GM12878 (cell line): ENCODE results near the gene SLC25A26.

Experiments used
- EGR1 ChIP-seq, 2 experiments: IDR thresholded peaks; 1 replicate in 1 of 2; 2 replicates in 1 of 2; pipeline ENCODE4 v1.6.1; 2011 to 2012; ENCODE audit warnings: low read depth in 2 of 2, low read length in 2 of 2, borderline replicate concordance in 1 of 2, mild to moderate bottlenecking in 1 of 2, moderate library complexity in 1 of 2
- ETV6 ChIP-seq, 2 experiments: fragments of 450-650 bp in 1 of 2; IDR thresholded peaks in 1 of 2; conservative IDR thresholded peaks in 1 of 2; 2 replicates each; pipeline ENCODE4 v1.6.1; 2014; ENCODE audit warnings: antibody characterized with exemption in 1 of 2, borderline replicate concordance in 1 of 2, low read depth in 1 of 2, mild to moderate bottlenecking in 1 of 2, moderate library complexity in 1 of 2
- KDM1A ChIP-seq: fragments of 200-600 bp; sonication (generic); IDR thresholded peaks from 2 replicates; pipeline ENCODE4 v1.6.1; 2016; ENCODE audit warnings: borderline replicate concordance
- MEF2B ChIP-seq: fragments of 450-650 bp; IDR thresholded peaks from 2 replicates; pipeline ENCODE4 v1.6.1; 2018; ENCODE audit warnings: mild to moderate bottlenecking, moderate library complexity; ENCODE audit not compliant: partially characterized antibody, poor library complexity, severe bottlenecking
- NFXL1 ChIP-seq: fragments of 450-650 bp; IDR thresholded peaks from 2 replicates; pipeline ENCODE4 v1.6.1; 2017; ENCODE audit warnings: antibody characterized with exemption, mild to moderate bottlenecking, borderline replicate concordance
- POLR2AphosphoS5 ChIP-seq: IDR thresholded peaks from 2 replicates; pipeline ENCODE4 v1.6.1; 2011; ENCODE audit warnings: mild to moderate bottlenecking, low read length, inconsistent platforms
- TCF7 ChIP-seq: IDR thresholded peaks from 2 replicates; pipeline ENCODE4 v1.6.1; 2014; ENCODE audit warnings: antibody characterized with exemption, borderline replicate concordance
- YY1 ChIP-seq: IDR thresholded peaks from 2 replicates; pipeline ENCODE4 v1.6.1; 2011; ENCODE audit warnings: low read depth, mild to moderate bottlenecking, low read length
- ZNF274 ChIP-seq: IDR thresholded peaks from one replicate; pipeline ENCODE4 v1.8.0; 2011; ENCODE audit not compliant: insufficient read length, insufficient read depth
- TF ChIP-seq, protein P1 (sequence below): IDR thresholded peaks from 2 replicates; pipeline ENCODE4 v1.6.1; 2011; ENCODE audit warnings: low read depth, mild to moderate bottlenecking, low read length, moderate library complexity, borderline replicate concordance; ENCODE audit errors: extremely low read depth
- TF ChIP-seq, protein P2 (sequence below), 3 experiments: IDR thresholded peaks in 2 of 3; conservative IDR thresholded peaks in 1 of 3; 2 replicates each; pipeline ENCODE4 v1.5.1; 2011; ENCODE audit warnings: low read depth in 3 of 3, low read length in 3 of 3, mild to moderate bottlenecking in 3 of 3, control low read depth in 2 of 3, moderate library complexity in 2 of 3, inconsistent platforms in 1 of 3, mixed read lengths in 1 of 3; ENCODE audit not compliant: control insufficient read depth in 2 of 3, insufficient read depth in 1 of 3; ENCODE audit errors: extremely low read depth in 1 of 3

DNA sequence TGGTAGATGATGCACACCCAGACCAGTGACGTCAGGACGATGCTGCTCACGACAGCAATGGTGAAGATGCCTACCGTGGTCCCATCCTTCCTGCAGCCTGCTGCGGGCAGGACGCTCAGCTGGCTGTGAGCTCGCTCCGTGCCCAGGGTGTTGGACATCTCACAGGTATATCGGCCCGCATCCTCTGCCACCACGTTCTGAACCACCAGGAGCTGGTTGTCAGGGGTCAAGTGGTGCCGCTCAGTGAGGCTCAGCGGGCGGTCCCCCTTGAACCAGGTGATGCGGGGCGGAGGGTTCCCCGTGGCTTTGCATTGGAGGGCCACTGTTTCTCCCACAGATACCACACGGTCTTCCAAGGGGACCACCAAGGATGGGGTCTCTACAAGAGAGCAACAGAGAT lies 162.2 kb downstream of the SLC25A26 start:
- no peak for TF ChIP-seq NFXL1
- TF ChIP-seq, protein P1, sequence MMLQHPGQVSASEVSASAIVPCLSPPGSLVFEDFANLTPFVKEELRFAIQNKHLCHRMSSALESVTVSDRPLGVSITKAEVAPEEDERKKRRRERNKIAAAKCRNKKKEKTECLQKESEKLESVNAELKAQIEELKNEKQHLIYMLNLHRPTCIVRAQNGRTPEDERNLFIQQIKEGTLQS = no peak
- no peak for TF ChIP-seq POLR2AphosphoS5
- TF ChIP-seq ZNF274 = no peak
- TF ChIP-seq, protein P2, sequence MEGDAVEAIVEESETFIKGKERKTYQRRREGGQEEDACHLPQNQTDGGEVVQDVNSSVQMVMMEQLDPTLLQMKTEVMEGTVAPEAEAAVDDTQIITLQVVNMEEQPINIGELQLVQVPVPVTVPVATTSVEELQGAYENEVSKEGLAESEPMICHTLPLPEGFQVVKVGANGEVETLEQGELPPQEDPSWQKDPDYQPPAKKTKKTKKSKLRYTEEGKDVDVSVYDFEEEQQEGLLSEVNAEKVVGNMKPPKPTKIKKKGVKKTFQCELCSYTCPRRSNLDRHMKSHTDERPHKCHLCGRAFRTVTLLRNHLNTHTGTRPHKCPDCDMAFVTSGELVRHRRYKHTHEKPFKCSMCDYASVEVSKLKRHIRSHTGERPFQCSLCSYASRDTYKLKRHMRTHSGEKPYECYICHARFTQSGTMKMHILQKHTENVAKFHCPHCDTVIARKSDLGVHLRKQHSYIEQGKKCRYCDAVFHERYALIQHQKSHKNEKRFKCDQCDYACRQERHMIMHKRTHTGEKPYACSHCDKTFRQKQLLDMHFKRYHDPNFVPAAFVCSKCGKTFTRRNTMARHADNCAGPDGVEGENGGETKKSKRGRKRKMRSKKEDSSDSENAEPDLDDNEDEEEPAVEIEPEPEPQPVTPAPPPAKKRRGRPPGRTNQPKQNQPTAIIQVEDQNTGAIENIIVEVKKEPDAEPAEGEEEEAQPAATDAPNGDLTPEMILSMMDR (IDR thresholded peaks at IDR 0.05 in 2 of 3, conservative IDR thresholded peaks at IDR 0.05 in 1 of 3; ENCODE audit: control insufficient read depth in 2 of 3, extremely low read depth in 1 of 3, insufficient read depth in 1 of 3, low read depth in 3 of 3, low read length in 3 of 3) = no peak
- TF ChIP-seq KDM1A = no peak
- TF ChIP-seq MEF2B = no peak
- no peak for TF ChIP-seq ETV6 (conservative IDR thresholded peaks at IDR 0.05 in 1 of 2, IDR thresholded peaks at IDR 0.05 in 1 of 2; ENCODE audit: borderline replicate concordance in 1 of 2, low read depth in 1 of 2)
- no peak for TF ChIP-seq YY1
- TF ChIP-seq EGR1 (IDR thresholded peaks at IDR 0.05; ENCODE audit: borderline replicate concordance in 1 of 2, low read depth in 2 of 2, low read length in 2 of 2) = no peak
- TF ChIP-seq TCF7 = no peak
